Breast epithelium (tissue), 3 donors: ENCODE results near the gene FAM184B.

ENCODE experiments used
- CTCF ChIP-seq, 3 donors: fragments of 450-650 bp; IDR thresholded peaks; one replicate each; pipeline ENCODE4 v1.5.1; 2016 to 2017; ENCODE audit warnings: antibody characterized with exemption in 3 of 3, mild to moderate bottlenecking in 3 of 3, moderate library complexity in 3 of 3
- POLR2A ChIP-seq: fragments of 450-650 bp; IDR thresholded peaks from one replicate; pipeline ENCODE4 v1.6.1; 2016; ENCODE audit warnings: antibody characterized with exemption, mild to moderate bottlenecking, moderate library complexity
- POLR2AphosphoS5 ChIP-seq, 3 donors: sonication (generic); formaldehyde crosslinking; IDR thresholded peaks; one replicate each; pipeline ENCODE4 v1.6.1; 2017; ENCODE audit warnings: antibody characterized with exemption in 3 of 3

GRCh38 chr4:17718471-17718870 lies 63.0 kb downstream of the FAM184B start:
- TF ChIP-seq CTCF (IDR thresholded peaks at IDR 0.05) (no peak), POLR2AphosphoS5 (IDR thresholded peaks at IDR 0.05) (no peak), POLR2A (no peak)
